Keratinocyte (primary cell): ENCODE measurements around the gene EPS8L2. TPM values are rescaled to one million over a fixed set of nuclear protein-coding genes. Genes with fewer than 3 reads are reported as not detected.

Source experiments
- DNase-seq: peaks from one replicate; pipeline ENCODE4 v3.0.0-alpha.2; 2011; ENCODE audit warnings: low read depth, missing footprints, low spot score
- FAIRE-seq: peaks from 2 replicates; lab custom pipeline; 2011; peaks lifted over from hg19 to GRCh38; lab: Jason Lieb, UNC
- H2AFZ ChIP-seq: 2 replicates; pipeline ENCODE4 v1.6.0; 2012; ENCODE audit warnings: low read length, control low read depth, inconsistent platforms; ENCODE audit not compliant: control insufficient read depth
- H3K27ac ChIP-seq: 2 replicates; pipeline ENCODE4 v1.5.1; 2011; ENCODE audit warnings: low read length; ENCODE audit not compliant: control insufficient read depth, insufficient read depth
- H3K27me3 ChIP-seq: 3 replicates; pipeline ENCODE4 v1.6.0; 2011; ENCODE audit warnings: low read length; ENCODE audit not compliant: control insufficient read depth, insufficient read depth; ENCODE audit errors: extremely low read depth
- H3K36me3 ChIP-seq, 2 experiments: 2 replicates in 1 of 2; 3 replicates in 1 of 2; pipeline ENCODE4 v1.5.1; 2011; ENCODE audit warnings: low read length in 2 of 2, mild to moderate bottlenecking in 1 of 2; ENCODE audit not compliant: control insufficient read depth in 2 of 2, insufficient read depth in 2 of 2; ENCODE audit errors: extremely low read depth in 1 of 2
- H3K4me1 ChIP-seq: 3 replicates; pipeline ENCODE4 v1.5.1; 2011; ENCODE audit warnings: low read length; ENCODE audit not compliant: control insufficient read depth, insufficient read depth; ENCODE audit errors: extremely low read depth
- H3K4me2 ChIP-seq: 3 replicates; pipeline ENCODE4 v1.6.0; 2011; ENCODE audit warnings: low read depth, low read length; ENCODE audit not compliant: control insufficient read depth, insufficient read depth; ENCODE audit errors: extremely low read depth
- H3K4me3 ChIP-seq, 3 experiments: fragments of 200-600 bp in 1 of 3; sonication (generic) in 1 of 3; 2 replicates in 2 of 3; 3 replicates in 1 of 3; pipeline ENCODE4 v1.5.1; 2011 to 2016; ENCODE audit warnings: low read length in 3 of 3, mild to moderate bottlenecking in 3 of 3, control low read depth in 2 of 3, inconsistent platforms in 1 of 3, low read depth in 1 of 3, mixed read lengths in 1 of 3, mixed run types in 1 of 3, moderate library complexity in 1 of 3; ENCODE audit not compliant: control insufficient read depth in 2 of 3, insufficient read depth in 2 of 3; ENCODE audit errors: extremely low read depth in 1 of 3
- H3K79me2 ChIP-seq: 2 replicates; pipeline ENCODE4 v1.6.0; 2012; ENCODE audit warnings: low read length; ENCODE audit not compliant: control insufficient read depth, insufficient read depth
- H3K9ac ChIP-seq: 3 replicates; pipeline ENCODE4 v1.6.0; 2011; ENCODE audit warnings: low read length; ENCODE audit not compliant: control insufficient read depth, insufficient read depth; ENCODE audit errors: extremely low read depth
- H3K9me1 ChIP-seq: 3 replicates; pipeline ENCODE4 v1.6.0; 2011; ENCODE audit warnings: low read length; ENCODE audit not compliant: control insufficient read depth, insufficient read depth; ENCODE audit errors: extremely low read depth
- H3K9me3 ChIP-seq: 2 replicates; pipeline ENCODE4 v1.5.1; 2012; ENCODE audit warnings: low read depth, low read length; ENCODE audit not compliant: control insufficient read depth
- H4K20me1 ChIP-seq: 3 replicates; pipeline ENCODE4 v1.6.0; 2011; ENCODE audit warnings: low read length; ENCODE audit not compliant: control insufficient read depth, insufficient read depth; ENCODE audit errors: extremely low read depth
- EZH2 ChIP-seq: IDR thresholded peaks from one replicate; pipeline ENCODE4 v1.6.1; 2012; ENCODE audit warnings: inconsistent platforms, mild to moderate bottlenecking, low read length, moderate library complexity
- dilution Hi-C: fragments of 300-500 bp; cut with MboI; formaldehyde crosslinking; loops from one replicate; pipeline ENCODE4 v1.7.0; 2020; ENCODE audit warnings: low sequenced_read_pairs; ENCODE audit not compliant: extremely low pct_ligation_motif_present
- polyA plus RNA-seq, 5 experiments: library from polyadenylated mRNA; depleted of rRNA in 3 of 5; stranded (reverse) in 3 of 5; stranded (forward) in 1 of 5; unstranded in 1 of 5; fragments of >200 nt; gene quantifications; 1 replicate in 1 of 5; 2 replicates in 3 of 5; 3 replicates in 1 of 5; pipeline versions ENCODE4 v1.2.1 to v1.2.3, GENCODE V29; 2011 to 2012; ENCODE audit warnings: missing spikeins in 2 of 5, low read depth in 1 of 5, low replicate concordance in 1 of 5
- TF ChIP-seq, protein P1 (sequence below), 3 experiments: IDR thresholded peaks in 1 of 3; conservative IDR thresholded peaks in 1 of 3; optimal IDR thresholded peaks in 1 of 3; 2 replicates in 2 of 3; 3 replicates in 1 of 3; pipeline versions ENCODE3 to v1.5.1; 2011; ENCODE audit warnings: low read length in 3 of 3, mild to moderate bottlenecking in 3 of 3, moderate library complexity in 2 of 3, control low read depth in 1 of 3, inconsistent platforms in 1 of 3; ENCODE audit not compliant: insufficient read depth in 2 of 3; ENCODE audit errors: extremely low read depth in 1 of 3

Gene EPS8L2
- polyA plus RNA-seq, 1 donor (not counting 4 experiments of a cell fraction or from before 2014, with no cell fraction given), result 114 TPM

- peaks cover 2% of the 10 kb centered on the region for H4K20me1 ChIP-seq
- peak; percentile 20 for FAIRE-seq
These were observed 17.3 kb downstream of the EPS8L2 start for GRCh38 chr11:723120-723883.

GRCh38 chr11:724049-724777 lies 18.2 kb downstream of the EPS8L2 start:
- H3K4me1 ChIP-seq, result peaks cover 12% of the 10 kb centered on the region
- peaks cover 2% of the 10 kb centered on the region for H4K20me1 ChIP-seq
- no peak overlapping the region for H3K9ac ChIP-seq
- no peaks in the 10 kb centered on the region for H3K9me3 ChIP-seq
- FAIRE-seq (no peak), DNase-seq (no peak)
- no peak overlapping the region for H3K27ac ChIP-seq
- no peaks in the 10 kb centered on the region for H3K79me2 ChIP-seq
- H3K9me1 ChIP-seq, result no peaks in the 10 kb centered on the region
- peaks cover 30 to 34% of the 10 kb centered on the region in 2 experiments for H3K36me3 ChIP-seq
- no peak overlapping the region for H3K4me2 ChIP-seq
- no peak for TF ChIP-seq EZH2
- TF ChIP-seq, protein P1, sequence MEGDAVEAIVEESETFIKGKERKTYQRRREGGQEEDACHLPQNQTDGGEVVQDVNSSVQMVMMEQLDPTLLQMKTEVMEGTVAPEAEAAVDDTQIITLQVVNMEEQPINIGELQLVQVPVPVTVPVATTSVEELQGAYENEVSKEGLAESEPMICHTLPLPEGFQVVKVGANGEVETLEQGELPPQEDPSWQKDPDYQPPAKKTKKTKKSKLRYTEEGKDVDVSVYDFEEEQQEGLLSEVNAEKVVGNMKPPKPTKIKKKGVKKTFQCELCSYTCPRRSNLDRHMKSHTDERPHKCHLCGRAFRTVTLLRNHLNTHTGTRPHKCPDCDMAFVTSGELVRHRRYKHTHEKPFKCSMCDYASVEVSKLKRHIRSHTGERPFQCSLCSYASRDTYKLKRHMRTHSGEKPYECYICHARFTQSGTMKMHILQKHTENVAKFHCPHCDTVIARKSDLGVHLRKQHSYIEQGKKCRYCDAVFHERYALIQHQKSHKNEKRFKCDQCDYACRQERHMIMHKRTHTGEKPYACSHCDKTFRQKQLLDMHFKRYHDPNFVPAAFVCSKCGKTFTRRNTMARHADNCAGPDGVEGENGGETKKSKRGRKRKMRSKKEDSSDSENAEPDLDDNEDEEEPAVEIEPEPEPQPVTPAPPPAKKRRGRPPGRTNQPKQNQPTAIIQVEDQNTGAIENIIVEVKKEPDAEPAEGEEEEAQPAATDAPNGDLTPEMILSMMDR (optimal IDR thresholded peaks at IDR 0.05 in 1 of 3, IDR thresholded peaks at IDR 0.05 in 1 of 3, conservative IDR thresholded peaks at IDR 0.05 in 1 of 3; ENCODE audit: extremely low read depth in 1 of 3, insufficient read depth in 2 of 3, low read length in 3 of 3), result no peak
- dilution Hi-C loops, result no loop called here
- no peak overlapping the region for H3K4me3 ChIP-seq
- no peak overlapping the region for H2AFZ ChIP-seq
- no peaks in the 10 kb centered on the region for H3K27me3 ChIP-seq

More at GRCh38 chr11:723120-723883, 17.3 kb downstream of the EPS8L2 start:
- H3K36me3 ChIP-seq, result peaks cover 30 to 34% of the 10 kb centered on the region in 2 experiments
- no peaks in the 10 kb centered on the region for H3K9me3 ChIP-seq
- no peak overlapping the region for H3K4me3 ChIP-seq
- no peak overlapping the region for H2AFZ ChIP-seq
- H3K9ac ChIP-seq, result no peak overlapping the region
- no peak overlapping the region for H3K4me2 ChIP-seq
- no peaks in the 10 kb centered on the region for H3K79me2 ChIP-seq
- H3K27ac ChIP-seq, result no peak overlapping the region
- no peak for DNase-seq
- H3K27me3 ChIP-seq, result no peaks in the 10 kb centered on the region
- no peaks in the 10 kb centered on the region for H3K9me1 ChIP-seq
- TF ChIP-seq EZH2, result no peak
- TF ChIP-seq, protein P1 (optimal IDR thresholded peaks at IDR 0.05 in 1 of 3, IDR thresholded peaks at IDR 0.05 in 1 of 3, conservative IDR thresholded peaks at IDR 0.05 in 1 of 3; ENCODE audit: extremely low read depth in 1 of 3, insufficient read depth in 2 of 3, low read length in 3 of 3), result peak; percentile 2 to 62 (median 42)
- H3K4me1 ChIP-seq, result peaks cover 12% of the 10 kb centered on the region
- dilution Hi-C loops, result no loop called here
